ENCODE data around the gene ITPR1.
"Not testable (repeated sequence)": the region's sequence is repeated elsewhere in the genome, so short reads cannot be mapped to it uniquely, and the experiment has no call there.

Gene ITPR1

DNA sequence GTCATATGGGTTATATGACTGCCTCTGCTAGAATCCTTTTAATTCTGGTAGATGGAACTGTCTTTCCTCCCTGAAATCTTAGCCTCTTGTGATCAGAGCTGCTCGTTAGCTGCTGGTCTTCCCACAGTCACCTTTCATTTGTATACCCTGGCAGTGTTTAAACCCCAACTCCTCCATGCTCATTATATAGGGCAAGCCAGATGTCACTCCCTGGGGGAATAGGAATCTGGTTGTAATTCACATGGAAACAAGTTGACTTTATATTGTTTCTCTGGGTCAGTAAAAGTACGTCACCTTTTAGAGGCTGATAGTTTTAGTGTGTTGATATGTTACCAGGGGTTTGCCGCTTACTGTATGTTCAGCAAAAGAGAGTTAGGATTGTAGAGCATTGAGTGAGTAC, 103.5 kb downstream of the ITPR1 start:
- no peak for DNase-seq (ENCODE audit: low read depth in 2 of 2)

DNA sequence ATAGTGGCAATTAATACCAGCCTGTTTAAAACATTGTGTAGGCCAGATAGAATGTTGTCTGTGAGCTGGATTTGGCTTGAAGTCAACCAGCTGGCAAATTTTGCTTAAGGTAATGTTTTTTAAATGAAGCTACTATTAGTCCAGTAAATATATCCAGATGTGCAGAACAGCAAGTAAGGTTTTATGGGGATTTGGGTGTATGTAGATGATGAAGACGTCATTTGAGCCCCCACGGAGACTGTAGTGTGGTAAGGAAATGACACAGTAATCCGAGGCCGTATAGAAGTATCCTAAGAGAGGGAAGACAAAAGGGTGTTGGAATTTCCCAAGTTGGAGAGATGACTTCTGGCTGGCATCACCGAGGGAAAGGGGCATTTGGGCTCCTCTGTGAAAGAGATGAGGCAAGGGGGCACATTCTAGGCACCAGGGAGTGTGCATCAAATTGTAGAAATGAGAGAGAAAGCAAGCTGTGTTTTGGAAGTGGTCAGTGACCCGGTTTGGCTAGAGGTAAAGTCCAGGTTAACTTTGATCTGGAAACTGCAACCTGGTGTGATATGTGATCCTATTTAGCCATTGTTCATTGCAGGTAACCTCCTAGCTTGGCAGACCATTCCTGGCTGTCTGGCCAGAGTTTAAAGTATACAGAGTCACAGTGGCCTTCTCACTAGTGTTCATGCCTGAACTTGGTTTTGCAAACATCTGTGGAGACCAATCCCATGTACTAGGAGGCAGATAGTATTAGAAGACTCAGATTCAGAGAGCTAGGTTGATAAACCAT, 104.2 kb downstream of the ITPR1 start:
- DNase-seq (ENCODE audit: low read depth in 2 of 2): no peak

DNA sequence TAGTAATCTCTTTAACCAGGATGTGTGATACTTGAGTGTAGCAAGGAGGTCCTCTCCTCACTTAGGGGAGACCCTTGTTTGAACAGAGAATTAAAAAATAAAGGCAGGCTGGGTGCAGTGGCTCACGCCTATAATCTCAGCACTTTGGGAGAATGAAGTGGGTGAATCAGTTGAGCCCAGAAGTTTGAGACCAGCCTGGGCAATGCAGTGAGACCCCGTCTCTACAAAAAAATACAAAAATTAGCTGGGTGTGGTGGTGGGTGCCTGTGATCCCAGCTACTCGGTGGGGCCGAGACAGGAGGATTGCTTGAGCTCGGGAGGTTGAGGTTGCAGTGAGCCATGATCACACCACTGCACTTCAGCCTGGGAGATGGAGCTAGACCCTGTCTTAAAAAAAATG, 105.1 kb downstream of the ITPR1 start:
- DNase-seq (ENCODE audit: low read depth in 2 of 2): not testable (repeated sequence)

DNA sequence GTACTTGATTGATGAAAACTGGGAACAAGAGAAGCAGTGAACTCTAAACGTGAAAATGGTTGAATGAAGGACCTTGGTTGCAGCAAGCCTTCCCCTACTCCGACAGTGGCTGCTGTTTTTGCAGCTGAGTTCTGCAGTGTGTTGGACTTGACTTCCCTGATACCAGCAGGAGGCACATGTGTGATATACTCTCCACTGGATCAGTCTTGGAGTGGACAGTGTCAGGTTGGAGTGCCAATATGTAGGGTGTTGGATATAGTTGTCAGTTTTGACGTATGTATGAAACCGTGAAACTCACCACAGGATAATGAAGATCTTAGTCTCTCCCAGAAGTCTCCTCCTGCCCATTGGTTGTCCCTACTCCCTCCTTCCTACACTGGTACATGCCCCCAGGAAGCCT, 106.5 kb downstream of the ITPR1 start:
- no peak for DNase-seq (ENCODE audit: low read depth in 2 of 2)

DNA sequence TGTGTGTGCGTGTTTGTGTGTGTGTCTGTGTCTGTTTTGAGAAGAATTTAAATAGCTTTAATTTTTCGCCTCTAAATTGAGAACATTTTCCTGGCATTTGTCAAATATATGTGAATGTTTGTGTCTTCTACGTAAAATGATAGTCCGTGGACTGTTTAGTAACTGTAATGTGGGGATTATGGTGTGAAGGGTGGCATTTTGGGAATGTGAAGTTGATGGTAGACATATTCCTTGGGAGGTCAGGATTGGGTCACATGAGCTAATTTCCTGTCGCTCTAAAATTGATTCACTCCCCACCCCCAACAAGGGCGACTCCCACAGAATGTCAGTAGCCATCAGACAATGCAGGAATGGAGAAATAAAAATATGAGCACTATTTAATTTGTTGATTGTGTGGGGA, 107.3 kb downstream of the ITPR1 start:
- no peak for DNase-seq (ENCODE audit: low read depth in 2 of 2)

DNA sequence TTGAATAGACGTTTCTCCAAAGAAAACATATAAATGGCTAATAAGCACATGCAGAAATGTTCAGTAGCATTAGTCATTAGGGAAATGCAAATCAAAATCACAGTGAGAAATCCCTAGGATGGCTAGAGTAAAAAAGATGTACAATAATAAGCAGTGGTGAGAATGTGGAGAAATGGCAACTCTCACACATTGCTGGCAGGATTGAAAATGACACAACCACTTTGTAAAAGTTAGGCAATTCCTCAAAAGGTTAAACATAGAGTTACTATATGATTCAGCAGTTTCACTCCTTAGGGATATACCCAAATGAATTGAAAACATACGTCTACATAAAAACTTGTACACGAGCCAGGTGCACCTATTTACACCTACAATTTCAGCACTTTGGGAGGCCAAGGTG, 108.7 kb downstream of the ITPR1 start:
- no peak for DNase-seq (ENCODE audit: low read depth in 2 of 2)

DNA sequence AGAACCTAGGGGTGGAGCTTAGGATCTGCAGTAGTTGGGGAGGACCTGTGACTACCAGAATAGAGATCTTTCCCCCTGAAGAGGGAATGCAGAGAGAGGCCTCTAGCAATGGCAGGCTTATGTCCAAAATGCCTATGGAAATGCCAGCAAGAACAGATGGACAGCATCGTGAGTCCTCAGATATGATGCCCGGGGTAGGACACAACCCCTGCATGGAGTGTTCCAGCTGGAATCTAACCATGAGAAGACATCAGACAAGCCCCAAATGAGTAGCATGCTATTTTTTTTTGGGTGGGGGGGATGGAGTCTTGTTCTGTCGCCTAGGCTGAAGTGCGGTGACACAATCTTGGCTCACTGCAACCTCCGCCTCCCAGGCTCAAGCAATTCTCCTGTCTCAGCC, 111.5 kb downstream of the ITPR1 start:
- no peak for DNase-seq (ENCODE audit: low read depth in 2 of 2)

DNA sequence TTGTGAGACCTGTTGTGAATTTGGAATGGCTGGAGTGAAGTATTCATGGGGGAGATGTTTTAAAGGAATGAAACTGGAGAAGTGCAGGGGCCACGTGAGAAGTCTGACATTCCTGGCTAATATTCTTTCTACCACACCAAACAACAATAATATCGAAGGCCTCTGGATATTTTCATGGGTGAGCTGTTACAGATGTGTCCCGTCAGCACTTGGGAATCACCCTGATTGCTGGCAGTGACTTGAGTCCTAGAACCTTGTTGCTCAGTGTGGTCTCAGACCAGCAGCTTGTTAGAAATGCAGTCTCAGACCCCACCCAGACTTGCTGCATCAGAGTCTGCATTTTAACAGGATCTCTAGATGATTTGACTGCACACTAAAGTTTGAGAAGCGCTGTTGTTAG, 113.8 kb downstream of the ITPR1 start:
- DNase-seq (ENCODE audit: low read depth in 2 of 2): no peak

DNA sequence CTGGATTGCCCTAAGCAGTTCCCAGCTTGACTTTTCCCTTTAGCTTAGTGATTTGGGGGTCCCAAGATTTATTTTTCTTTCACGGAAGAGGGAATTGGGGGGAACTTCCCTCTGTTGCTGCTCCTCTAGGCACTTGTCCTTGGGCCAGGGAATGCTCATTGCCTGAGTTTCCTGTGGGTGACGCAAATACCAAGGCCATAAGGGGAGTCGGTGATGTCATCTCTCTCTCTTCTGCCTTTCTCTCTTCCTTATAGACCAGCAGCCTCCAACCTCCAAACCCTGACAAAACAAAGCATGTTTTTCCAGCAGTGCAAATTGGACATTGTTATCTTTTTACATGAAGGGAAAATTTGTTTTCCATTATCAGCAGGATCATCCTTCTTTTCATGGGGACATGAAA, 120.2 kb downstream of the ITPR1 start:
- no peak for DNase-seq (ENCODE audit: low read depth in 2 of 2)

DNA sequence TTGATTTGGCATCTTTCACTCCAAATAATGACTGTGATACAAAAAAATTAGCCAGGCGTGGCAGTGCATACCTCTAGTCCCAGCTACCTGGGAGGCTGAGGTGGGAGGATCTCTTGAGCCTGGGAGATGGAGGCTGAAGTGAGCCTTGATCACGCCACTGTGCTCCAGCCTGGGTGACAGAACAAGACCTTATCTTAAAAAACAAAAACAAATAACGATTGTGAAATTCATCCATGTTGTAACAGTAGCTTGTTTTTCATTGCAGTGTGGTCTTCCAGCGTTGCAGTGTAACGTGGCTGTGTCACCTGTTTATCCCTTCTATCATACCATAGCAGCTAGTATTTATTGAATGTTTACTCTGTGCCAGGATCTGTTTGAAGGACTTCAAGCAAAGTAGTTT, 120.9 kb downstream of the ITPR1 start:
- no peak for DNase-seq (ENCODE audit: low read depth in 2 of 2)

DNA sequence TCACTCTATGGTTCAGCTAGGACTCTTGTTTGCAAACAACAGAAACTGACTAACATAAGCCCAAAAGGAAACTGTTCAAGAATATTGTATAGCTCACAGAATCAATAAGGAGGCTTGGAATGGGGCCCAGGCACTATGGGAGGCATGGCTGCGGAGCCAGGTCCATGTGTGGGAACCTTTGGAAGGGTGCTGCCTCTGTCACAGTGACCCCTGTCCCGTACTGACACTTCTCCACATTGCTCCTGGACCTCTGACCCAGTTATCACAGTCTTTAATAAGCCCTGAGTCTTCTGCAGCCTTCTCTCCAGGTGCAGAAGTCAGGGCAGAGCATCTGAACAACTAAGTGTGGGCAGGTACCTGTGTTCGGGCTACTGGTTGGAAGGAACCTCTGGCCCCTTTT, 121.8 kb downstream of the ITPR1 start:
- DNase-seq (ENCODE audit: low read depth in 2 of 2): no peak

DNA sequence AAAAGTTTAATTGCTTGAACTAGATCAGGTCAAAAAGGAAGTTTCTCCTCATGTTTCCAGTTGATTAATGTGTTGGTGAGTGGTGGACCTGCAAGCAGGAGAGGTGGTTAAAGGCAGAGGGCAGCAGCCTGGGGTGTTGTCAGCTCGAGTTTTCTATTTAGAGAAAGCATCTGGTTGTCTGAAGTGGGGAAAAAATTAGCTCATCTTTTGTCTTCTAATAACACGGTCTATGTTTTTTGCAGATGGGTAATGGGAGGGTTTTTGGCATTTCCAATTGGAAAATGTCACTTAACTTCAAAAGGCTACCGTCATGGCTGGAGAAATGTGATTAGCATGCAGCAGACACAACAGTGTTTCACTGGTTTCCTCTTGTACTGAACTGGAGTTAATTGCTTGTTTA, 122.6 kb downstream of the ITPR1 start:
- no peak for DNase-seq (ENCODE audit: low read depth in 2 of 2)

DNA sequence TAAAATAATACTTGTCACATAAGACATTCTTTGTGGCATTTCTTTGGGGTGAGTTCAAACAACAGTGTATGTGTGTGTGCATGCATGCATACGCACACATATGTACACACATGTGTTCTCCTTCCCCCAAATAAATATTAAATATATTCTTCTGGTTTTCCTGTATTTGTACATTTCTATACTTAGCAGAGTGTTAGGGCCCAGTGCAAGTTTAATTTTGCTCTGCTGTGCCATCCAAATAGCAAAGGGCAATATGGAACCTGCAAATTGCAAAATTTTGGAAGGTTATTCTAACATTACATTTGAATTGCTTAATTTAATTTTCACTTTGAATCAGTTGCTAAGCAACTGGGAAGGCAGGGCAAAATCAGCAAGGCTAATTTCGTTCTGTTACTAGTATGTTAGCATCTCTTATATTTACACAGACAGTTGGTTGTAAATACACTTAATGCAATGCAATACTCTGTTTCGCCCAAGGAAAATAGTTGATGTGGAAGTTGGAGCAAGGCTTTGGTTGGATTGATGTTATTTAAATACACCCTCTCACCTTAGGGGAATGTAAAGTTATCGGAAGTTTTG, 130.4 kb downstream of the ITPR1 start:
- no peak for DNase-seq (ENCODE audit: low read depth in 2 of 2)

DNA sequence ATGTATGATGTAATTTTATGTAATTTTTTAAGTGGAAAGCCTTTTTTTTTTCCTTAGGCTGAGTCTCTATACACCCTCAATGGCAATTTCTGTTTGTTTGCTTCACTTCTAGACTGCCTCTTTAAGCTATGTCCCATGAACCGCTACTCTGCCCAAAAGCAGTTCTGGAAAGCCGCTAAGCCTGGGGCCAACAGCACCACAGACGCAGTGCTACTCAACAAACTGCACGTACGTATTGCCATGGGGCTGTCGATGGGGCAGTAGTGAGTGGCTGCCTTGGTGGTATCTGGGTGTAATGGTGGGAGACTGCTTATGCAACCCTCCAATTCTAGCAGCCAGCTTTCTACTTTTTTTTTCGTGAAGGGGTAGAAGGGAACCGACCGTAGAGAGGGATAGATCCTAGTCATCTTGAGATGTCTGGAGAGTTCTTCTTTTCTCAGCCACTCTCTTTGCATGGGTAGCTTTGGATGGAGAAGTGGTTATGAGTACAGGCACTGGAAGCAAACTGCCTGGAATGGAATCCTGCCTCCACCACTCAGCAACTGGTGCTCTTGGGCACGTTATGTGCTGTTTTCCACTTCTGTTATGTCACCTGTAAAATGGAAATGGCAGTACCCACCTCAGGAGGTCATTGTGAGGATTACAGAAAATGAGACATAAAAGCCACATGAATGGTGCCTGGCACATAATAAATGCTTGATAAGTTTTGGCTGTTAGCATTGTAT, 134.7 kb downstream of the ITPR1 start:
- DNase-seq (ENCODE audit: low read depth in 2 of 2): no peak

DNA sequence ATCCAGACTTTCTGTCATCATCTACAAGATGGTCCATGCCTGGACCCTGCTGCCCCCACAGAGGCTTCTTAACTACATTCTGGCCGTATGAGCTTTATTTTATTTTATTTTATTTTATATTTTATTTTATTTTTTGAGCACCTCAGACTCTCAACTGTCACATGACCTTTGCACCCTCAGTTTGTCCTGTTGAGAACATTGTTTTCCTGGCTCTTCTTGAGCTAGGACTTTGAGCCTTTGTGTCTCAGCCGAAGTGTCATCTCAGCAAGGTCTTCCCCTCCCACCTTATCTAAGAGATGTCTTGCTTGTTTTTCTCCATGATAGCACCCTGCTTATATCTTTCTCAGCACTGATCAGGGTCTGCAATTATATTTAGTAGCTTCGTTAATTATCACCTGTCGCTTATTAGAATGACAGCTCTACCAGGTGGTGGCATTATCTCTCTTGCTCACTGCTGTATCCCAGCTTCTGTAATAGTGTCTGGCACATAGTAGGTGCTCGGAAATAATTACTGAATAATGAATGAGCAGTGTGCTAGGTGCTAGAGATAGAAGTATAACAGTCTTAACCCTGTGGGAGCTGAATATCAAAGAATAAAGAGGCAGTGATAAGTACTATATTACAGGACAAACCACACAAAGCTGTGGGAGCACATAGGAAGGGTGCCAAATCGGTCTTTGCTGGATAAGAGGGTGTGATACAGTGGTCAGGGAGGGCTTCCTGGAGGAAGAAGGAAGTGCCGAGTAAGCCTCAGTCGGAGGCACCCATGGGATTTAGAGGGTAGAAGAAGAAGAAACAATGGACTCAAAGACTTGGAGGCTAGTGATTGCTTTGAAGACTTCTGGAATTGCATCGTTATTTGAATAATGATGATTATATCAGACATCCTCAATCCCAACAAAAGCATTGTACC, 136.2 kb downstream of the ITPR1 start:
- DNase-seq (ENCODE audit: low read depth in 2 of 2): no peak

DNA sequence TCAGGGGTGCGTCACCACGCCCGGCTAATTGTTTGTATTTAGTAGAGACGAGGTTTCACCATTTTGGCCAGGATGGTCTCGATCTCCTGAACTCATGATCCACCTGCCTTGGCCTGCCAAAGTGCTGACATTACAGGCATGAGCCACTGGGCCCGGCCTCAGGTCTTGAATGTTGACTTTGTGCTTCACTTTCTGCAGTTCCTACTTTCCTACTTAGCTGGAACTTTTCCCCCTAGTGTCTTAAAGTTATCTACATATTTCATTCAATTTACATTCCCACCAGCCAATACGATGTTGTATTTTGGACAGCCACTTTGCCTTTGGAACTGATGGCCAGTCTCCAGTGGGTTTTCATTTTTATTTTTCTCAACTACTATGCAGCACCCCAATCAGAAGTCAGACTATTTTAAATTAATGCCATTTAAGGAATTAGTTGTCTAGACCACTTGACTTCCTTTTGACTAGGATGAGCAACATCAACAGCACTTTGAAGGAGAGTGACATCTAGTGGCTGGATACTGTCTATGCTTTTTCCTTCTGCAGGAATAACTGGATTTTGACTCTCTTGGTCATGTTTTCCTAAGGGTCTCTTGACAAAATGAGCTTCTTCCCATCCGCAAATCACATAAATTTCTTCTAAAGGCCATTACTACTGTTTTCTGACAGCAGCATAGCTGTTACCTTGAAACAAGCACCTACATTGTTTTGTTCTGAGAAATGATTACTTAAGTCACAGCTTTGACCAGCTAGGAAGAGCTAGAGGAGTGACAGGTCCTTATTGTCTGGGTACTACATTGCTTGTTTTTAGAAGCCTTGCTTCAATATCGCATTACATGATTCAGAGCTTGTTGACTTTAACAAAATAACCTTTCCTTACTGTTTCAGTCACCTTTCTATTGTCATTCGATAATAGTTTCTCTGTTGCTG, 140.2 kb downstream of the ITPR1 start:
- peak; percentile 21 to 33 for DNase-seq (ENCODE audit: low read depth in 2 of 2)

DNA sequence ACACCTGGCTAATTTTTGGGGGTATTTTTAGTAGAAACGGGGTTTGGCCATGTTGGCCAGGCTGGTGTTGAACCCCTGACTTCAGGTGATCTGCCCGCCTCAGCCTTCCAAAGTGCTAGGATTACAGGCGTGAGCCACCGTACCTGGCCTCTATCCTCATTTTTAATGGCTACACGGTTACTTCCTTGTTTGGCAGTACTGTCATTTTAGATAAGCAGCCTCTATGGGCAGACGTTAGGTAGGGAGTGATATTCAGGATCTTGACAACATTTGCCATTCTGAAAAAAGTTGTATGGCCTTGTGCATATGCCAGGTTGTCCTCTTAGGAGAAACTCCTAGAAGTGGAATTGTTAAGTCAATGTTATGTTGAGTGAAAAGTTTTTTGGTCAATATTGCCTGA, 141.7 kb downstream of the ITPR1 start:
- DNase-seq (ENCODE audit: low read depth in 2 of 2): no peak

DNA sequence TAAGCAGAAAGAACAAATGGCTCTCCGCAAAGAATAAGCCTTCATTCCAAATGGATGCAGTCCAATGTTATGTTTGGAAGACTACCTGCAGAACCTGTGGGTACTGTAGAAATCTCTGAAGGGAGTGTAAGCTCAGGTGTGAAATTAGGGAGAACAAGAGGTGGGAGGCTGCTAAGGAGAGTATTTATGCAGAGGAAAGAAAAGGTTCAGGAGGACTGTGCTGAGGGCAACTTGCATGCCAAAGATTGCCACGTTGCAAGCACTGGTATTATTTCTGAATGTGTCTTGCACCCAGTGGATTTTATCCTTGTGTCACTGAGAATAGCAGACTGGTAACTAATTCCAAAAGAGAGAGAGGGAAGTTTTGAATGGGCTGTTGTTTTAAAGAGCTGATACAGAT, 144.1 kb downstream of the ITPR1 start:
- DNase-seq (ENCODE audit: low read depth in 2 of 2): no peak

DNA sequence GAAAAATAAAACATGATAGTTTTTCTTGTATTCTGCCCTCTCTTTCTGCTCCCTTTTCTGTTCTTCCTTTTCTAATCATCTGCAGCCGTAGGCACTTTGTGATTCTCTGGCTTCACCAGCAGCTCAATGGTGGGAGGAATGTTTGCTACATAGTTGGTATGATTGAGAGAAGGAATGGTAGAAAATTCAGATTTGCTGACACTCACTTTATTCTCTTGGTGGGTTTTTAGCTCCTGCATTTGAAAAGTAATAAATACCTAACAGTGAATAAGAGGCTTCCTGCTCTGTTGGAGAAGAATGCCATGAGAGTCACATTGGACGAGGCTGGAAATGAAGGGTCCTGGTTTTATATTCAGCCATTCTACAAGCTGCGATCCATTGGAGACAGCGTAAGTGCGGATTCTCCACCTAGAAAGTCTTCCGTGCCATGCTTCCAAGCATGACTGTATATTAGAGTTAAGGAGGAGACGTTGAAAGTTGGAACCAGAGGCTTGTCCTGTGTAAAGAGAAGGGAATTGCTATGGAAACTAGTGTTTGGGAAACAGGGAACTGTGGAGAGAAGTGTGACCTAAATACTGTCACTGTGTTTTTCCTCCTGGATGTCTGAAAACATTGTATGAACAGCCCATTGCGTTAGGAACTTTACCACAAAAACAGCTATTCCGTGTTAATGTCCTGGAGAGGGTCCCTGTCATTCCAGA, 148.9 kb downstream of the ITPR1 start:
- no peak for DNase-seq (ENCODE audit: low read depth in 2 of 2)

DNA sequence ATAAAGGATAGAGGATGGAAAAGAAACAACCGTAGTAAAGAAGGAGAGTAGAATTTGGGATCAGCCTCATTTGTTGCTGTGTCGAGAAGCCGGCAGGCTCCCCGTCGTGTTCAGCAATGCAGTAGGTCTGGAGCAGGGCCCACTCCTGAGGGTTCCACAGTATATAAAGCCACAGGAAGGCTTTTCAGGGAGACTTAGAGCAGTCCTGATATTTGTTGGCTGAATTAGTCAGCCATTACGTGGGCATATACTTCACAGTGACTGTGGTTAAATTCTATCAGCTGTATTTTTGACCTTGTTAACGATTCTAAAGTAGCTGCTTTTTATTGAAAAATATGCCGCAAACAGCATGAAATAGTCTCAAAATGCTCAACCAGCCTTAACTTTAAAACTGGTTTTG, 149.5 kb downstream of the ITPR1 start:
- DNase-seq (ENCODE audit: low read depth in 2 of 2): no peak

Measured in fibroblast of skin of left biceps (primary cell).